SJSA1 (cell line): ENCODE measurements around the gene RPL9. TPM values are rescaled to one million over a fixed set of nuclear protein-coding genes. Genes with fewer than 3 reads are reported as not detected.
"Not testable (repeated sequence)": the region's sequence is repeated elsewhere in the genome, so short reads cannot be mapped to it uniquely, and the experiment has no call there.

Experiments used
- DNase-seq, 2 experiments: peaks; one replicate each; pipeline ENCODE4 v3.0.0-alpha.2; 2015 to 2020; ENCODE audit warnings: low spot score in 2 of 2, low read depth in 1 of 2
- H3K27ac ChIP-seq: fragments of 250-450 bp; sonication (Bioruptor Pico); 2 replicates; pipeline ENCODE4 v1.5.1; 2020; ENCODE audit warnings: mild to moderate bottlenecking, moderate library complexity
- H3K27me3 ChIP-seq: fragments of 250-450 bp; sonication (Bioruptor Pico); replicated peaks from 2 replicates; pipeline ENCODE4 v1.5.1; 2020; ENCODE audit warnings: mild to moderate bottlenecking, moderate library complexity
- H3K36me3 ChIP-seq: fragments of 250-450 bp; sonication (Bioruptor Pico); 2 replicates; pipeline ENCODE4 v1.5.1; 2020; ENCODE audit warnings: mild to moderate bottlenecking
- H3K4me1 ChIP-seq: fragments of 250-450 bp; sonication (Bioruptor Pico); replicated peaks from 2 replicates; pipeline ENCODE4 v1.6.1; 2021; ENCODE audit warnings: mild to moderate bottlenecking
- H3K4me3 ChIP-seq: fragments of 250-450 bp; sonication (Bioruptor Pico); 2 replicates; pipeline ENCODE4 v1.5.1; 2020; ENCODE audit warnings: mild to moderate bottlenecking
- H3K9me3 ChIP-seq: fragments of 250-450 bp; sonication (Bioruptor Pico); replicated peaks from 2 replicates; pipeline ENCODE4 v1.5.1; 2020; ENCODE audit warnings: mild to moderate bottlenecking
- total RNA-seq: library from RNA; depleted of rRNA; stranded (reverse); fragments of >200 nt; shearing (Covaris generic); gene quantifications from 2 replicates; pipeline ENCODE4 v1.2.3, GENCODE V29; 2014

The RPL9 gene
- total RNA-seq, 1 experiment from 2014 or later, result 1,737 TPM

DNA sequence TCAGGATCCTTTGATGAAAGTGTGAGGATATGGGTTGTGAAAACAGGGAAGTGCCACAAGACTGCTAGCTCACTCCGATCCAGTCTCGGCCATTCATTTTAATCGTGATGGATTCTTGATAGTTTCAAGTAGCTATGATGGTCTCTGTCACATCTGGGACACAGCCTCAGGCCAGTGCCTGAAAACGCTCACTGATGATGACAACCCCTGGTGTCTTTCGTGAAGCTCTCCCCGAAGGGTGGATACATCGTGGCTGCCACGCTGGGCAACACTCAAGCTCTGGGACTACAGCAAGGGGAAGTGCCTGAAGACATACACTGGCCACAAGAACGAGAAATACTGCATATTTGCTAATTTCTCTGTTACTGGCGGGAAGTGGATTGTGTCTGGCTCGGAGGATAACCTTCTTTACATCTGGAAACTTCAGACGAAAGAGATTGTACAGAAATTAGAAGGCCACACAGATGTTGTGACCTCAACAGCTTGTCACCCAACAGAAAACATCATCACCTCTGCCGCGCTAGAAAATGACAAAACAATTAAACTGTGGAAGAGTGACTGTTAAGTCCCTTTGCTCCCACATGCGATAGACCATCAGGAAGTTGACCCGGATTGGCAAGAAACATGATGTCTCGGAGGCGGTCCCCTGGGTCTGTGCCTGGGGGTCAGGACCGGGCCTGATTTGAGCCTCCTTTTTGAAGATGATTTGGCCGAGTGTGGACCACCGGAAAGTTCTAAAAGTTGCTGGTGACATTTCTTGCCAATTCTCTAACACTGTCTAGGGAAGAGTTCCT lies 22.4 kb upstream of the RPL9 start:
- DNase-seq, result no peak
- no peak overlapping the region for H3K27ac ChIP-seq
- no peaks in the 10 kb centered on the region for H3K9me3 ChIP-seq
- no peaks in the 10 kb centered on the region for H3K27me3 ChIP-seq
- H3K4me1 ChIP-seq, result no peaks in the 10 kb centered on the region
- H3K4me3 ChIP-seq, result no peak overlapping the region
- H3K36me3 ChIP-seq, result no peaks in the 10 kb centered on the region

DNA sequence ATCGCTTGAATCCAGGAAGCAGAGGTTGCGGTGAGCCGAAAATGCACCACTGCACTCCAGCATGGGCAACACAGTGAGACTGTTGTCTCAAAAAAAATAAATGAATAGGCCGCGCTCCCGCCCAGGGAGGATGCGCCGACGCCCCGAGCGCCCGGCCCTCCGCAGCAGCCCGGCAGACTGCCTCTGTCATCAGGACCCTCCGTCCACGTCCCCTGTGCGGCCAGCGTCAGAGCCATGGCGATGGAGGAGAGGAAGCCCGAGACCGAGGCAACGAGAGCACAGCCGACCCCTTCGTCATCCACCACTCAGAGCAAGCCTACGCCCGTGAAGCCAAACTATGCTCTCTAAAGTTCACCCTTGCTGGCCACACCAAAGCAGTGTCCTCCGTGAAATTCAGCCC lies 21.5 kb upstream of the RPL9 start:
- no peaks in the 10 kb centered on the region for H3K4me1 ChIP-seq
- no peak overlapping the region for H3K27ac ChIP-seq
- H3K36me3 ChIP-seq, result no peaks in the 10 kb centered on the region
- no peak for DNase-seq
- H3K9me3 ChIP-seq, result no peaks in the 10 kb centered on the region
- no peak overlapping the region for H3K4me3 ChIP-seq
- no peaks in the 10 kb centered on the region for H3K27me3 ChIP-seq

GRCh38 chr4:39476187-39476895 lies 17.6 kb upstream of the RPL9 start:
- Histone ChIP-seq H3K4me1 (no peaks in the 10 kb centered on the region), H3K4me3 (no peak overlapping the region), H3K9me3 (no peaks in the 10 kb centered on the region), H3K27me3 (no peaks in the 10 kb centered on the region), H3K36me3 (no peaks in the 10 kb centered on the region), H3K27ac (no peak overlapping the region)
- DNase-seq, result no peak

GRCh38 chr4:39472396-39472795 lies 13.7 kb upstream of the RPL9 start:
- Histone ChIP-seq H3K27ac (no peak overlapping the region), H3K4me1 (0 out of 2 replicates have a peak, but pooled peaks cover 2% of the 10 kb centered on the region), H3K4me3 (no peak overlapping the region), H3K27me3 (no peaks in the 10 kb centered on the region), H3K36me3 (0 out of 2 replicates have a peak, but pooled peaks cover 3% of the 10 kb centered on the region), H3K9me3 (no peaks in the 10 kb centered on the region)
- DNase-seq, result no peak

- no peaks in the 10 kb centered on the region for H3K9me3 ChIP-seq
- H3K36me3 ChIP-seq, result peaks cover 3% of the 10 kb centered on the region; the same call in 1 of the 2 replicates
- no peaks in the 10 kb centered on the region for H3K27me3 ChIP-seq
- no peak for DNase-seq
- H3K4me1 ChIP-seq, result 0 out of 2 replicates have a peak, but pooled peaks cover 2% of the 10 kb centered on the region
- H3K27ac ChIP-seq, result no peak overlapping the region
- no peak overlapping the region for H3K4me3 ChIP-seq
Measured at GRCh38 chr4:39470402-39470801, 11.7 kb upstream of the RPL9 start.

DNA sequence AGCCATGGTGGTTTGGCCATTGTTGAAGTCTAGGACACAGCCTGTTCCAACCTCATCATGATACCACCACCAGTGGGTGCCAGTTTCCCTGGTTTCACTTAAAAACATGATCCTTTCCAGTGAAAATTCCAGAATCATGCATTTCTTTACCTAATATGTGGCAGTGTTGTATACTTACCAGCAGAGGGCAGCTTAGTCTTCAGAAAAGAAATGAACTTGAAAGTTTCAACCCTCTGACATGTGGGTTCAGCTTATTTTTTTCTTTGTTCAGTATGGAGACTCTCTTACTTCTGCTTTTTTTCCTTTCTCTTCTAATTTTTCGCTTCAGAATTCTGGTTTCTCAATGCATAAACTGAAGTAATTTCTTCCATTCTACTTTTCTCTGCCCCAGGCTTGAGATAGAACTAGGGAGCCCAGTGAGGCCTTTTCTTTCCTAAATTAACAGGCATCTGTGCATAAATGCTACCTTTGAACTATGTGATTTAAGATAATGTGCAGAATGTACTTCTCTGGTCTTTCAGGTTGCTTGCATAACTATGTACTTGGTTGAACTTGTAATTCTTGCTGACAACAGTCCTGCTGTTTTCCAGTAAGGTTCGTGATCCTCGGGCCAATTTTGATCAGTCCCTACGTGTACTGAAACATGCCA lies 10.8 kb upstream of the RPL9 start:
- Histone ChIP-seq H3K4me1 (0 out of 2 replicates have a peak, but pooled peaks cover 6% of the 10 kb centered on the region), H3K4me3 (no peak overlapping the region), H3K27me3 (no peaks in the 10 kb centered on the region), H3K9me3 (no peaks in the 10 kb centered on the region), H3K36me3 (peaks cover 9% of the 10 kb centered on the region; the same call in 1 of the 2 replicates), H3K27ac (0 out of 2 replicates have a peak overlapping the region, but pooled peaks have one; percentile 6)
- peak; percentile 60 to 67 for DNase-seq

GRCh38 chr4:39467464-39467863 lies 8.7 kb upstream of the RPL9 start:
- Histone ChIP-seq H3K27ac (no peak overlapping the region), H3K9me3 (no peaks in the 10 kb centered on the region), H3K36me3 (peaks cover 9% of the 10 kb centered on the region; the same call in 1 of the 2 replicates), H3K4me3 (no peak overlapping the region), H3K27me3 (no peaks in the 10 kb centered on the region), H3K4me1 (0 out of 2 replicates have a peak, but pooled peaks cover 6% of the 10 kb centered on the region)
- no peak for DNase-seq

DNA sequence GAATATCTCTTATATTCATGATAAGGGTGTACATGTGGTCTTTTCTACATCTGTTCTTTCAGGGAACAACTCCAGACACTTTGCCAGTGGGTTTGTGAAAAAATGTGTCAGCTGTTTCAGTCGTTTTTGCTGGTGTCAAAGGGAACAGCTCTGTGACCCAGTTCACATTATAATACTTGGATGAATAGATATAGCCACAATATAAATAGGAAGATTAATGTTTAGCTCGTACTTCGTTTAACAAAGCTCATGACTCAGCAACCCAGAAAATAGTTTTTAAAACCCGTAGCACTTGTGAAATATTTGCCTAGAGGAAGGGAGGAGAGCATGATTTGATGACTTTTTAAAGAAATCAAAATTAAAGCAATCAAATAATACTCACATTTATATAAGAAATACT lies 8.0 kb upstream of the RPL9 start:
- Histone ChIP-seq H3K27ac (no peak overlapping the region), H3K27me3 (no peaks in the 10 kb centered on the region), H3K4me1 (0 out of 2 replicates have a peak, but pooled peaks cover 6% of the 10 kb centered on the region), H3K9me3 (no peaks in the 10 kb centered on the region), H3K36me3 (peaks cover 9% of the 10 kb centered on the region; the same call in 1 of the 2 replicates), H3K4me3 (no peak overlapping the region)
- DNase-seq, result no peak

GRCh38 chr4:39464886-39465501 lies 6.3 kb upstream of the RPL9 start:
- Histone ChIP-seq H3K36me3 (peaks cover 12% of the 10 kb centered on the region), H3K4me3 (no peak overlapping the region), H3K9me3 (no peaks in the 10 kb centered on the region), H3K27me3 (no peaks in the 10 kb centered on the region), H3K4me1 (0 out of 2 replicates have a peak, but pooled peaks cover 6% of the 10 kb centered on the region), H3K27ac (no peak overlapping the region)
- DNase-seq, result peak in 1 of 2 experiments; percentile 25

- Histone ChIP-seq H3K27ac (peak overlapping the region; percentile 94), H3K4me3 (peak overlapping the region; percentile 82), H3K36me3 (peaks cover 57% of the 10 kb centered on the region)
- not testable (repeated sequence) for H3K9me3 ChIP-seq, DNase-seq, H3K4me1 ChIP-seq, H3K27me3 ChIP-seq
Measured at GRCh38 chr4:39458161-39458504, 589 bp downstream of the RPL9 start.

GRCh38 chr4:39456946-39457763 lies 1.6 kb downstream of the RPL9 start:
- Histone ChIP-seq H3K9me3 (no peaks in the 10 kb centered on the region), H3K36me3 (peaks cover 67% of the 10 kb centered on the region), H3K27me3 (no peaks in the 10 kb centered on the region), H3K4me1 (peaks cover 7% of the 10 kb centered on the region), H3K4me3 (peak overlapping the region; percentile 82), H3K27ac (no peak overlapping the region)
- DNase-seq, result no peak

GRCh38 chr4:39455486-39455885 lies 3.2 kb downstream of the RPL9 start:
- Histone ChIP-seq H3K4me3 (no peak overlapping the region), H3K27ac (no peak overlapping the region), H3K4me1 (peaks cover 7% of the 10 kb centered on the region), H3K36me3 (peaks cover 74% of the 10 kb centered on the region), H3K27me3 (no peaks in the 10 kb centered on the region), H3K9me3 (no peaks in the 10 kb centered on the region)
- DNase-seq, result no peak

- Histone ChIP-seq H3K4me1 (peaks cover 7% of the 10 kb centered on the region), H3K4me3 (no peak overlapping the region), H3K27ac (no peak overlapping the region), H3K36me3 (peaks cover 74% of the 10 kb centered on the region), H3K27me3 (no peaks in the 10 kb centered on the region), H3K9me3 (no peaks in the 10 kb centered on the region)
- no peak for DNase-seq
Measured at GRCh38 chr4:39453738-39454137, 5.0 kb downstream of the RPL9 start.
